Measurements from ENCODE around the gene TOB2.
A peak's percentile ranks its signal among the peaks of the same experiment; 100 is the strongest.
"Not testable (repeated sequence)": the region's sequence is repeated elsewhere in the genome, so short reads cannot be mapped to it uniquely, and the experiment has no call there.

Gene TOB2

DNA sequence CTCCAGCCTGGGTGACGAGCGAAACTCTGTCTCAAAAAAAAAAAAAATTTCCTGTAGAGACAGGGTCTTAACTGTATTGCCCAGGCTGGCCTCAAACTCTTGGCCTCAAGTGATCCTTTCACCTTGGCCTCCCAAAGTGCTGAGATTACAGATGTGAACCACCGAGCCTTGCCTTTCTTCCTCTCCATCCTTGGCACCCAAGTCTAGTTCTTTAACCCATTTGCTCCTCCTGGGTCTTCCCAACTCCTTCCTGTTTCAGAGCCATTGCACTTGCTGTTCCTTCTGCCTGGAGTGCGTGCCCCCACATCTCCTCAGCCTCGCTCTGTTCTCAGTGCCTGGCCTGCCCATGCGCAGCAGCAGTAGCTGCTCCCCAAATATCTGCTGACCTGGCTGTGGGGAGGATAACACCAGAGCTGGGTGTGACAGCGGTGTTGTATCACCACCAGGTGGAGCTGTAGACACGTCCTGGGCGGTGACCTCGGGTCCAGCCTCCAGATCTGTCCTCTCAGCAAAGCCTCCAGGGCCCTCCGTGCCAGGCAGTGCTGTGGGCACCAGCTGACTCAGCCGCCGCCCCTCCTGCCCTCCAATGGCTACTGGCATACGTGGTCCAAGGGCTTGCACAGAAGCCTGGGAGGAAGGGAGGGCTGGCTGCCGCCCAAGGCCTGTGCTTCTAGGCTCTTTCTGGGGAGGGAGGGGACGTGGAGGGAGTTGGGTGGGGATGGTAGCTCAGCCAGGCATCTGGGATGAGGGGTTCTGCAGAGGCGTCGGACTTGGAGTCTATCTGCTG is 42.9 kb downstream of the TOB2 start:
- DNase-seq (ENCODE audit: insufficient read length, low spot score) (peak; percentile 81), FAIRE-seq (no peak)

DNA sequence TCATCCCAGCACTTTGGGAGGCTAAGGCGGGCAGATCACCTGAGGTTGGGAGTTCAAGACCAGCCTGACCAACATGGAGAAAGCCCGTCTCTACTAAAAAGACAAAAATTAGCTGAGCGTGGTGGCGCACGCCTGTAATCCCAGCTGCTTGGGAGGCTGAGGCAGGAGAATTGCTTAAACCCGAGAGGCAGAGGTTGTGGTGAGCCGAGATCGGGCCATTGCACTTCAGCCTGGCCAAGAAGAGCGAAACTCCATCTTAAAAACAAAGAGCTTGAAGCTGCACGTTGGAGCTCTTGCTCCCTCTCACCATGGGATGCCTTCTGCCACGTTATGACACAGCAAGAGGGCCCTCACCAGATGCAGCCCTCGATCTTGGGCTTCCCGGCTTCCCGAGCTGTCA is 43.8 kb downstream of the TOB2 start:
- not testable (repeated sequence) for FAIRE-seq

More for the DNA sequence above, 42.9 kb downstream of the TOB2 start:
- TF ChIP-seq, protein P1, sequence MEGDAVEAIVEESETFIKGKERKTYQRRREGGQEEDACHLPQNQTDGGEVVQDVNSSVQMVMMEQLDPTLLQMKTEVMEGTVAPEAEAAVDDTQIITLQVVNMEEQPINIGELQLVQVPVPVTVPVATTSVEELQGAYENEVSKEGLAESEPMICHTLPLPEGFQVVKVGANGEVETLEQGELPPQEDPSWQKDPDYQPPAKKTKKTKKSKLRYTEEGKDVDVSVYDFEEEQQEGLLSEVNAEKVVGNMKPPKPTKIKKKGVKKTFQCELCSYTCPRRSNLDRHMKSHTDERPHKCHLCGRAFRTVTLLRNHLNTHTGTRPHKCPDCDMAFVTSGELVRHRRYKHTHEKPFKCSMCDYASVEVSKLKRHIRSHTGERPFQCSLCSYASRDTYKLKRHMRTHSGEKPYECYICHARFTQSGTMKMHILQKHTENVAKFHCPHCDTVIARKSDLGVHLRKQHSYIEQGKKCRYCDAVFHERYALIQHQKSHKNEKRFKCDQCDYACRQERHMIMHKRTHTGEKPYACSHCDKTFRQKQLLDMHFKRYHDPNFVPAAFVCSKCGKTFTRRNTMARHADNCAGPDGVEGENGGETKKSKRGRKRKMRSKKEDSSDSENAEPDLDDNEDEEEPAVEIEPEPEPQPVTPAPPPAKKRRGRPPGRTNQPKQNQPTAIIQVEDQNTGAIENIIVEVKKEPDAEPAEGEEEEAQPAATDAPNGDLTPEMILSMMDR (IDR thresholded peaks at IDR 0.05; ENCODE audit: insufficient read depth, missing control alignments): peak; percentile 93

GRCh38 chr22:41401781-41402648 is 44.6 kb downstream of the TOB2 start:
- DNase-seq (ENCODE audit: insufficient read length, low spot score) (peak; percentile 61), FAIRE-seq (no peak)
- TF ChIP-seq, protein P1 (IDR thresholded peaks at IDR 0.05; ENCODE audit: insufficient read depth, missing control alignments): no peak

More for the DNA sequence above, 43.8 kb downstream of the TOB2 start:
- DNase-seq (ENCODE audit: insufficient read length, low spot score): not testable (repeated sequence)

DNA sequence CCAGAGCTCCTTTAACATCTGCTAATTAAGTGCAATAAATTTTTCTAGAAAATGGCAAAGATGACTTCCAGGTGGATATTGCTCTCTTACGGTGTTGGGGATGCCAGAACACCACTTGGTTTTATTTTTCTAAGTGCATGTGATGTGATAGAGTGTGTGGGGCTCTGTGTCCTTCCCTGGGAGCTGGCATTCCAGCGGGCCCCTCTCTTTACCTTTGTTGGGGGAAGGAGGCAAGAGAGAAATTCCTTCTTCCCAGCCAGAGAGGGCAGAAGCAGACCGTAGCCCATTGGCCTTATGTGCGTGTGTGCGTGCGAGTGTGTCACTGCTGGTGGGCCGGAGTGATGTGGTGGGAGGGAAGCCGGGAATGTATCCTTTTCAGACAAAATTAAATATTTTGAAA is 47.7 kb downstream of the TOB2 start:
- TF ChIP-seq, protein P1 (IDR thresholded peaks at IDR 0.05; ENCODE audit: insufficient read depth, missing control alignments): no peak
- FAIRE-seq (no peak), DNase-seq (ENCODE audit: insufficient read length, low spot score) (no peak)

DNA sequence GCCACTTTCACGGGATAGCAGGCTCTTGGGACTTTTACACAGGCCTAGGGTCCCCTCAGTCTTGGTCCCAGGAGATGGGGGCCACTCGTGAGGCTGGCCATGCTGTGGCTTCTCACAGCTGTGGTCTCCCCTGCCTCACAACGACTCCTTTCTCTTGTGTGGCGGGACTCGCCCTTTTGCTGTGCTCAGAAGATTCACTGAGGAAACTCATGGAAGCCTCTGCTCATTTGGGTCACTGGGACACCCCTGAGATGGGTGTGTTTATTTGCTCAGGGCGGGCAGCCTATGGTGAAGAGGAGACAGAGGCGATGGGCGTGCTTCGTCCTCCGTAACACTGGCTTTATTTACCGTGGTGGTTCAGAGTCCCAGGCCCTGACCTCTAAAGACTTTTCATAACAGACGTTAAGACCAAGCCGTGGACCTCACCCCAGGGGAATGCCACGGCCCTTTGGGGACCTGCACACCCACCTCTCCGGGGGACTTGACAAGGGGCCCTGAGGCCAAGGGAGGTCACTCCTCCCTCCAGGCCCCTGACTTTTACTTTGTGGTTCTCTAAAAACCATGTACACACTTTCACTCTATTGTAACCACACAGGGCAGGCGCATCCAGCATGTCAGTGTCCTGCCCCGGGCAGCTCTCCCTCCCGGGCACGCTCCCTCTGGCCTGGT is 49.3 kb downstream of the TOB2 start:
- TF ChIP-seq, protein P1 (IDR thresholded peaks at IDR 0.05; ENCODE audit: insufficient read depth, missing control alignments): no peak
- no peak for FAIRE-seq
- DNase-seq (ENCODE audit: insufficient read length, low spot score): no peak

DNA sequence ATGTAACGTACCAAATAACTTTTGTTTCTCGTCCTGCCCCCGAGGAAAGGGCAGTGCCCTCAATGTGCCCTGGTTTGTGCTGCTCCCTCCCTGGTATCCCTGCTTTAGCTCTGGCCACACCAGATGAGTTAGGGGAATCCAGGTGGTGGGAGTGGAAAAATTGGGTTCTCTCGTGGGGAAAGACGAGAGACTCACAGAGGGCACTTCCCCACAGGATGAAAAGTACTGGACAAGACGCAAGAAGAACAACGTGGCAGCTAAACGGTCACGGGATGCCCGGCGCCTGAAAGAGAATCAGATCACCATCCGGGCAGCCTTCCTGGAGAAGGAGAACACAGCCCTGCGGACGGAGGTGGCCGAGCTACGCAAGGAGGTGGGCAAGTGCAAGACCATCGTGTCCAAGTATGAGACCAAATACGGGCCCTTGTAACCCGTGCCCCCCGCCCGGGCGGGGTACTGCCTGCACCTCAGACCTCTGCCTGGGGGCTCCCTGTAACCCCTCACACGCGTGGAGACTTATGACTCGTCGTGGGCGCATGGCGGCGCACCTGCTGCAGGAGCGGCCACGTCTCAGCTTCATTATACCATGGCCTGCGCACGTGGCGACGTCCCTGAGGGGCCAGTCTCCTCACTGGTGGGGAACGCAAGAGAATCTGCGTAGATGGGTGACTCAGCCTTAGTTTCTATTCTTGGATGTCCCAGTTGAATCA is 50.9 kb downstream of the TOB2 start:
- FAIRE-seq: no peak

More for the DNA sequence above, 50.9 kb downstream of the TOB2 start:
- DNase-seq (ENCODE audit: insufficient read length, low spot score): no peak
- TF ChIP-seq, protein P1 (IDR thresholded peaks at IDR 0.05; ENCODE audit: insufficient read depth, missing control alignments): no peak

Measured in D721Med (cell line).